Forelimb muscle (tissue), 1 donor: ENCODE data around the gene LRRFIP2. TPM values are rescaled to one million over a fixed set of nuclear protein-coding genes. Genes with fewer than 3 reads are reported as not detected.
"Not testable (repeated sequence)": the region's sequence is repeated elsewhere in the genome, so short reads cannot be mapped to it uniquely, and the experiment has no call there.

Experiments
- DNase-seq: peaks from one replicate; pipeline ENCODE4 v3.0.0-alpha.2; 2013; ENCODE audit warnings: low read depth
- polyA plus RNA-seq: library from polyadenylated mRNA; unstranded; fragments of 120-200 nt; gene quantifications from one replicate; pipeline ENCODE4 v1.2.1, GENCODE V29; 2013; ENCODE audit not compliant: insufficient read length

LRRFIP2 gene
- polyA plus RNA-seq, 1 donor, result 40.5 TPM

DNA sequence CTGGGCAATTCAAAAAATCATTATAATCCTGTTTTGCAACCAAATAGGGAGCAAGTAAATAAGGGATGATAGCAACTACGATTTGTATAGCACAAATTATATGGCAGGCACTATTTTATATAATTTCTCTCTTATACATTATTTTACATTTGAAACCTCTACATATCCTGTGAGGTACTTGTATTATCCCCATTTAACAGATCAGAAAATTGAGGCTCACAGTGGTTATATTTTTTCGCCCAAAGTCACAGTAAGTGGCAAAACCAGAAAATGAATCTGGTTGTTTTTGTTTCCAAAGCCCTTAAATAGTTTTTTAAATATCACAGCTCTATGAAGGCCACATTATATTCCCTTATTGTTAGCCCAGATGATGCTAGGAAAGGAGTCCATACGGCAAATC, 106.8 kb downstream of the LRRFIP2 start:
- no peak for DNase-seq

DNA sequence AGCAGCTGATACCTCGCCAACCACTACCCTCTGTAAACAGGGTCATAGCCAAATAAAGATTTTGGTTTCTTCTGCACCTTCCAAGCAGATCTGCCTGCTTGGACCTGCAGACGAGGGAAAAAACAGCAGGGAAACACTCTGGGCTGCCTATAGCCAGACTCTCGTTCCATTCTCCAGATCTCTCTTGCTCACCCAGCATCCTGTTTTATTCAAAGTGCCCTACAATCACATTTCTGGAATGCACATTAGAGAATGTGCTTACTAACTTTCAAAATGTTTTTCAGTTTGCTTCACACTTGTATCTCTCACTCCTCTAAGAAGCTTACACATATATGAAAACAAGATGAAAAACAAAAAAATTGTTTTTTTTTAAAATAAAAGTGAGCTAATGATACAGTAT, 109.6 kb downstream of the LRRFIP2 start:
- no peak for DNase-seq

GRCh38 chr3:37058117-37058516, 116.3 kb downstream of the LRRFIP2 start:
- no peak for DNase-seq

- DNase-seq, result no peak
Measured at GRCh38 chr3:37056826-37057225, 117.6 kb downstream of the LRRFIP2 start.

GRCh38 chr3:37055077-37055476, 119.3 kb downstream of the LRRFIP2 start:
- not testable (repeated sequence) for DNase-seq

DNA sequence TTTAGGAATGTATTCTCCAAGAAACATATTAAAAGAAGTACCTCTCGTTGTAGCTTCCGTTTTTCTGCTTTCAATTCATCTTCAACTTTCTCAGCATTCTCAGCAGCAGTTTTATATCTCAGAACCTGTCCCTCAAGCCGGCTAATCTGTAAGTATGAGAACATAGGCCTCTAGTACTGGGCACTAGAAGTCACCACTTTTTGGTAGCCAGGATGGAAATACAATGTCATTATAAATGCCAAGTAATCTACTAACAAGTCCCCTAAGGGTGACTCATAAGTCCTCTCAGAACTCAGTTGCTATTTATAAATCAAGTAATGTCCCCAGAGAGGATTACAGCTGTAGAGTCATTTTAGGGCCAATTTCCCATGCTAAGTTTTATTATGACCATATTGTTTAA, 120.0 kb downstream of the LRRFIP2 start:
- DNase-seq, result peak; percentile 66

DNA sequence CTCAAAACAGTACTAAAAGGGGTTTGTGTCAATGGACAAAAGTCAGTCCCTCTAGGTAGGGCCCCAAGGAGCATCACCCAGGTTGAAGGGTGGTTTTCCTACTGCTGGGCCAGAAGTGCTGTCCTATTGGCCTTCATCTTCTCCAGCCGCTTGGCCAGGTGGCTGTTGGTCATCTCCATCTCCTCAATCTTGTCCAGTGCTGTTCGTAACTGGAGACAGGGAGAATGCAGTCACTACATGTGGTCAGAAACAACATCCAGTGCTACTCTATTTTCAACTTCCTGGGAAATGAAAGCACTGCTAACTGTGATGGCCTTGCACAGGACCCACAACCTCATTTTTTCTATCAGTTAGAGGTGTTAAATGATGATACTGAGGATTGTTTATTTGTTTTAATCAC, 120.6 kb downstream of the LRRFIP2 start:
- DNase-seq, result no peak

DNA sequence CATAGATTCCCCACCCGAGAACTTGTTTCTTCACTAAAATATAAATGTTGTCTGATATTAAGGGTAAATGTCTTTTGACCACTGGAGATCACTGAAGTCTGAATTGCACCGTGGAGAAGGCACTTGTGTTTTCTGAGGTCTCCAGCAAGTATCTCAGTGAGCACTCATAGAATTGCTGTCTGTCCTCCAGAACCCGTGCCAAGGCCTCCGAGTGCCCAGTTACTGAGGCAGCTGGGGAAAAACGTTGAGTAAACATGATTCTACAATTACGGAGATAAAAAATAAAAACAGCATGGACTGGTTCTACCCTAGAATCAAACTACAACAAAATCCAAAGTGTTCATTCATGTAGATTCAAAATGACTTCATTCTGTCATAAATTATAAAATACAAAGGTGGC, 121.0 kb downstream of the LRRFIP2 start:
- no peak for DNase-seq

- no peak for DNase-seq
Measured at GRCh38 chr3:37052860-37053259, 121.5 kb downstream of the LRRFIP2 start.

DNA sequence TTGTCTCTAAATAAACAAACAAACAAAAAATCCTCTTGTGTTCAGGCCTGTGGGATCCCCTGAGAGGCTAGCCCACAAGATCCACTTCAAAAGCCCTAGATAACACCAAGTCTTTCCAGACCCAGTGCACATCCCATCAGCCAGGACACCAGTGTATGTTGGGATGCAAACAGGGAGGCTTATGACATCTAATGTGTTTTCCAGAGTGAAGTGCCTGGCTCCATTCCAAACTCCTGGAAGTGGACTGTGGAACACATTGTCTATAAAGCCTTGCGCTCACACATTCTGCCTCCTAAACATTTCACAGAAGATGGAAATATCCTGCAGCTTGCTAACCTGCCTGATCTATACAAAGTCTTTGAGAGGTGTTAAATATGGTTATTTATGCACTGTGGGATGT, 124.1 kb downstream of the LRRFIP2 start:
- DNase-seq, result peak; percentile 46

GRCh38 chr3:37042712-37043111, 131.7 kb downstream of the LRRFIP2 start:
- not testable (repeated sequence) for DNase-seq

- DNase-seq, result no peak
Measured at GRCh38 chr3:37041546-37042195, 132.7 kb downstream of the LRRFIP2 start.

- DNase-seq, result no peak
Measured at GRCh38 chr3:37040231-37040630, 134.2 kb downstream of the LRRFIP2 start.

DNA sequence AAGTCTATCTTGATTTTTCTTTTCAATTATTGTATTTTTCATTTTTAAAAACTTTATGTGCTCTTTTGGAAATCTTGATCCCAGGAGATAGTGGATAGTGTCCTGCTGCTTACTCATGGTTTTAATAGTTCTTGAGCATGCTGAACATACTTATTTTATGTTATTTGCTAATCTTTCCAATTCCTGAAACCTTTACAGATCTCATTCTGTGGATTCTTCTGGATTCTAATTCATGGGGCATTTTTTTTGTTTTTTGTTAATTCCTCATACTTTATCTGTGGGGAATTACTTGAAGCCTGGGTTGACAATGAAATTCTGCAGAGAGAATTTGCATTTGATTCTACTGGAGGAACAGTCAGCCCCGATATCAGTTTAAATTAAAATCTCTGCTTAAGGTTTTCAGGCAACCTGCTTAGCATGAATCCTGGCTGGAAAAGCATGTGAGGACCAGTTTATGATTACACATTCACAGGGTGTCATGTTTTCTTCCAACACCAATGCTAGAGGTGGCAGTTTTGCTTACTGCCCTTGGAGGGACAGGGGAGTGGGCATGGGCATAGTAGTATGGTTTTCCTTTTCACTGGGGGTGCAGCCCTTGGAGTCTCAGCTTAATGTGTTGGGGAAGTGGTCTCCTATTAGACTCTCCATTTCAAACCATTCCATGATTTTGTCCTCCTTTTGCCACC, 135.1 kb downstream of the LRRFIP2 start:
- DNase-seq, result no peak

DNA sequence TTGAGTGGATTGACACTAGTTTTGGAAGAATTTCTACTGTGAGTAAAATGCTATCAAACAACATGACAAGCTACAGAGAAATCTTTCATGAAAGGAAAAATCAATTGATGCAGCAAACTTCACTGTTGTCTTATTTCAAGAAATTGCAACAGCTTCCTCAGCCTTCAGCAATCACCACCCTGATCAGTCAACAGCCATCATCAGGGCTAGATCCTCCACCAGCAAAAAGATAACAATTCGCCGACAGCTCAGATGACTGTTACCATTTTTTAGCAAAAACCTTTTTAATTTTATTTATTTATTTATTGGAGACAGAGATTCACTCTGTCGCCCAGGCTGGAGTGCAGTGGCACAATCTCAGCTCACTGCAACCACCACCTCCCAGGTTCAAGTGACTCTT, 137.0 kb downstream of the LRRFIP2 start:
- no peak for DNase-seq

GRCh38 chr3:37032961-37033360, 141.4 kb downstream of the LRRFIP2 start:
- DNase-seq, result peak; percentile 36

GRCh38 chr3:37031096-37031682, 143.2 kb downstream of the LRRFIP2 start:
- DNase-seq, result no peak

GRCh38 chr3:37030588-37030987, 143.8 kb downstream of the LRRFIP2 start:
- DNase-seq, result peak; percentile 55

- DNase-seq, result no peak
Measured at GRCh38 chr3:37029516-37030163, 144.7 kb downstream of the LRRFIP2 start.

DNA sequence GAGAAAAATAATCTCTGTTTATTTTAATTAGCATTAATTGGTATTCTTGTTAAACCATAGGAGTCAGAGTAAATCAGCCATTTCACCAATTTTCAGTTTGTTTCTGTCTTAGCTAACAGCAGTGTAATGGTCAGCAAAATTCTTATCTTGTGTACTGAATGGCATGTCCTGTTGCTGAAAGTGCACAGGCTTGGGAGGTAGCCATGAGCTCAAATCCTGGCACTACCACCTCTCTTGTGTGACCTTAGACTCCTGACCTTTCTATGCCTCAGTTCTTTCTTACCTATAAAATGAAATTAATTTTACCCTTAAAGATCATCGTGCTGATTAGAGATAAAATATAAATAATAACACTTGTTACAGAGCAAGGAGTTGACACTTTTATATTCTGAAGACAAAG, 145.3 kb downstream of the LRRFIP2 start:
- no peak for DNase-seq

GRCh38 chr3:37028329-37028728, 146.1 kb downstream of the LRRFIP2 start:
- DNase-seq, result no peak

DNA sequence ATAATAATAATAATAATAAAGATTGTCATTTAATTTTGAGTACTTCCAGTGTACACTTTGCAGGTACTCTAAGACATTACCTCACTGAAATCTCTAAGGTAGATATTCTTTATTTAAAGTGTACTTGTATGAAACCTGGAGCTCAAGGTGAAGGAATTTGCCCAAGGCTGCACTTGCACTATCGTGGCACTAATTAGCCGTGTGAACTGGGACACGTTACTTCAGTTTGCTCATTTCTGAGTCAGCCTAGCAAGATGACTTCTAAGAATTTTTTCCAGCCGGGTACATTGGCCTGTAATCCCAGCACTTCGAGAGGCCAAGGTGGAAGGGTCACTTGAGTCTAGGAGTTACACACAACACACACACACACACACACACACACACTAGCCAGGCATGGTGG, 147.5 kb downstream of the LRRFIP2 start:
- no peak for DNase-seq
